Ovary (tissue), 9 donors: ENCODE measurements around the gene DDX54. TPM values are rescaled to one million over a fixed set of nuclear protein-coding genes. Genes with fewer than 3 reads are reported as not detected.

Experiments
- DNase-seq, 5 donors: peaks; one replicate each; pipeline ENCODE4 v3.0.0-alpha.2; 2019 to 2020
- H3K27ac ChIP-seq, 2 donors: fragments of 200-600 bp; one replicate each; pipeline versions ENCODE4 v1.5.1 to v1.8.0; 2019 to 2022
- H3K27me3 ChIP-seq: fragments of 200-600 bp; one replicate; pipeline ENCODE4 v1.8.0; 2022
- H3K36me3 ChIP-seq: fragments of 200-600 bp; sonication (generic); one replicate; pipeline ENCODE4 v1.5.1; 2019
- H3K4me1 ChIP-seq: one replicate; pipeline ENCODE4 v1.8.1; 2013; ENCODE audit warnings: mild to moderate bottlenecking, moderate library complexity; ENCODE audit not compliant: insufficient read depth
- H3K4me3 ChIP-seq: fragments of 200-600 bp; sonication (generic); one replicate; pipeline ENCODE4 v1.5.1; 2017
- H3K9me3 ChIP-seq, 2 donors: fragments of 200-600 bp in 1 of 2; sonication (generic) in 1 of 2; one replicate each; pipeline versions ENCODE4 v1.5.1 to v1.8.1; 2013 to 2019; ENCODE audit warnings: mild to moderate bottlenecking in 1 of 2, moderate library complexity in 1 of 2
- EP300 ChIP-seq: sonication (generic); formaldehyde crosslinking; IDR thresholded peaks from one replicate; pipeline ENCODE4 v1.6.1; 2017; ENCODE audit warnings: antibody characterized with exemption
- POLR2A ChIP-seq: fragments of 450-650 bp; IDR thresholded peaks from one replicate; pipeline ENCODE4 v1.6.1; 2017; ENCODE audit warnings: antibody characterized with exemption, mild to moderate bottlenecking, moderate library complexity
- WGBS, 3 donors: extraction: QIAGEN DNeasy Blood & Tissue Kit in 1 of 3; methylation state at CpG; one replicate each; pipeline versions ENCODE4 v1.1.5 to v1.1.7; 2013 to 2017; 5-methylcytosine and 5-hydroxymethylcytosine counted together
- intact Hi-C, 4 donors: fragments of 100-400 bp; cut with DNase I; formaldehyde crosslinking; loops; one replicate each; pipeline versions ENCODE4 v1.11.0 to v1.15.1; 2022 to 2023
- polyA plus RNA-seq, 2 donors: library from polyadenylated mRNA; stranded (reverse); fragments of 200-250 nt in 1 of 2; fragments of 350-450 nt in 1 of 2; fragmentation: Illumina TruSeq in 1 of 2; extraction: RNeasy Lipid Tissue Mini Kit (QIAGEN cat#74804) in 1 of 2; gene quantifications; one replicate each; pipeline ENCODE4 v1.2.3, GENCODE V29; 2013 to 2014
- total RNA-seq, 7 donors: library from RNA; depleted of rRNA in 2 of 7; stranded (reverse); fragments of >200 nt in 2 of 7; fragmentation: NEBNext Ultra II Directional in 3 of 7; extraction: Animal tissue kit (Norgen Biotek cat#: 25700) in 3 of 7; gene quantifications; one replicate each; pipeline versions ENCODE4 v1.1.0 to v1.2.4, GENCODE V29; 2016 to 2023
- TF ChIP-seq, protein P1 (sequence below), 3 donors: fragments of 450-650 bp in 2 of 3; fragments of 200-600 bp in 1 of 3; IDR thresholded peaks; one replicate each; pipeline versions ENCODE4 v1.5.1 to v1.8.0; 2016 to 2022; ENCODE audit warnings: antibody characterized with exemption in 3 of 3, mild to moderate bottlenecking in 1 of 3
- donor health status: DM: no; HTN: no; CAD: no; lungs with moderate emphysema.
- donor health status: DM: no; HTN: no; CAD: no.
- donor health status: Bipolar disorder and iron deficiency.
- donor health status: DM: yes; HTN: yes; CAD: no.
- donor health status: DM: no; HTN: no; CAD: no.
- donor health status: DM: yes; HTN: yes; CAD: no.

DDX54 gene
- total and polyA plus RNA-seq, 9 donors, result 10.8 to 77.5 (median 59.4) TPM

DNA sequence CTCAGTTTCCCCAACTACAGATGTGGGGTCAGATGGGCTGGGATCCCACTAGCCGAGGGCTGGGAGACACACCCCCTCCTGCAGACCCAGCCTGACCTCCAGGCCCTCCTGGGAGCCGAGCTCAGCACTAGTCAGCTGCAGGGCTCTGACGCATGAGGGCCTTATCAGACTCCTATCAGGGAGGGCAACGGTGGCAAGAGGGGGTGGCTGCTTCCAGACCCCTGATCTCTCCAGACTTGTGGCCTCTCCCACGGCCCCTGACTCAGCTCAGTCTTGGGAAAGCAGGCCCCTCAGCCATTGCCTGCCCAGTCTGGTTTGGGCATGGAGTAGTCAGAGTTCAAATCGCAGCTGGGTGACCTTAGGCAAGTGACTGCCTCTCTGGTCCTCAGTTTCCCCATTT, 52.2 kb downstream of the DDX54 start:
- Histone ChIP-seq H3K27ac (no peak overlapping the region), H3K4me3 (no peak overlapping the region), H3K27me3 (no peaks in the 10 kb centered on the region), H3K36me3 (no peaks in the 10 kb centered on the region), H3K9me3 (no peaks in the 10 kb centered on the region), H3K4me1 (no peaks in the 10 kb centered on the region)
- TF ChIP-seq, protein P1, sequence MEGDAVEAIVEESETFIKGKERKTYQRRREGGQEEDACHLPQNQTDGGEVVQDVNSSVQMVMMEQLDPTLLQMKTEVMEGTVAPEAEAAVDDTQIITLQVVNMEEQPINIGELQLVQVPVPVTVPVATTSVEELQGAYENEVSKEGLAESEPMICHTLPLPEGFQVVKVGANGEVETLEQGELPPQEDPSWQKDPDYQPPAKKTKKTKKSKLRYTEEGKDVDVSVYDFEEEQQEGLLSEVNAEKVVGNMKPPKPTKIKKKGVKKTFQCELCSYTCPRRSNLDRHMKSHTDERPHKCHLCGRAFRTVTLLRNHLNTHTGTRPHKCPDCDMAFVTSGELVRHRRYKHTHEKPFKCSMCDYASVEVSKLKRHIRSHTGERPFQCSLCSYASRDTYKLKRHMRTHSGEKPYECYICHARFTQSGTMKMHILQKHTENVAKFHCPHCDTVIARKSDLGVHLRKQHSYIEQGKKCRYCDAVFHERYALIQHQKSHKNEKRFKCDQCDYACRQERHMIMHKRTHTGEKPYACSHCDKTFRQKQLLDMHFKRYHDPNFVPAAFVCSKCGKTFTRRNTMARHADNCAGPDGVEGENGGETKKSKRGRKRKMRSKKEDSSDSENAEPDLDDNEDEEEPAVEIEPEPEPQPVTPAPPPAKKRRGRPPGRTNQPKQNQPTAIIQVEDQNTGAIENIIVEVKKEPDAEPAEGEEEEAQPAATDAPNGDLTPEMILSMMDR (IDR thresholded peaks at IDR 0.05), result no peak
- TF ChIP-seq EP300 (no peak), POLR2A (no peak)
- intact Hi-C loops, result no loop called here
- WGBS, 3 donors, result 45 to 49% (median 48%) methylated on average over 6 of the region's 6 CpGs
- DNase-seq, result no peak

DNA sequence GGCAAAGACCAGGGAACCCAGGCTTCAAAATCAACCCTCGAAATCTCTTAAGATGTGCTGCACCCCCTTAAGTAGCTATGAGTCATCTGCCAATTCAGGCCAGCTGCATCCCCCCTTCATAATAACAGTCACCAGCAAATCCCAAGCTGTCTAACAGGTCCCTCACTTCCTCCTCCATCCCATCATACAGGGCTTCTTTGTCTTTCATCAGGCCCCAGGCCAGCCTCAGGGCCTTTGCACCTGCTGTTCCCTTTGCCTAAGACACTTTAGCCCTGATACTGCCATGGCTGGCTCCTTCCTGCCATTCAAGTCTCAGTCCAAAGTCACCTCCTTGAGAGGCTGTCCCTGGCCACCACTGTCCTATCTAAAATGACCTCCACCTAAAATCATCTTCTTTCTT, 53.7 kb downstream of the DDX54 start:
- no peak overlapping the region for H3K27ac ChIP-seq
- TF ChIP-seq, protein P1 (IDR thresholded peaks at IDR 0.05), result no peak
- TF ChIP-seq POLR2A (no peak), EP300 (no peak)
- no peaks in the 10 kb centered on the region for H3K36me3 ChIP-seq
- H3K4me3 ChIP-seq, result no peak overlapping the region
- H3K9me3 ChIP-seq, result no peaks in the 10 kb centered on the region
- no peak for DNase-seq
- 67 to 70% (median 68%) methylated on average over 1 of the region's 1 CpG for WGBS, 3 donors
- no peaks in the 10 kb centered on the region for H3K27me3 ChIP-seq
- H3K4me1 ChIP-seq, result no peaks in the 10 kb centered on the region
- intact Hi-C loops, result no loop called here

DNA sequence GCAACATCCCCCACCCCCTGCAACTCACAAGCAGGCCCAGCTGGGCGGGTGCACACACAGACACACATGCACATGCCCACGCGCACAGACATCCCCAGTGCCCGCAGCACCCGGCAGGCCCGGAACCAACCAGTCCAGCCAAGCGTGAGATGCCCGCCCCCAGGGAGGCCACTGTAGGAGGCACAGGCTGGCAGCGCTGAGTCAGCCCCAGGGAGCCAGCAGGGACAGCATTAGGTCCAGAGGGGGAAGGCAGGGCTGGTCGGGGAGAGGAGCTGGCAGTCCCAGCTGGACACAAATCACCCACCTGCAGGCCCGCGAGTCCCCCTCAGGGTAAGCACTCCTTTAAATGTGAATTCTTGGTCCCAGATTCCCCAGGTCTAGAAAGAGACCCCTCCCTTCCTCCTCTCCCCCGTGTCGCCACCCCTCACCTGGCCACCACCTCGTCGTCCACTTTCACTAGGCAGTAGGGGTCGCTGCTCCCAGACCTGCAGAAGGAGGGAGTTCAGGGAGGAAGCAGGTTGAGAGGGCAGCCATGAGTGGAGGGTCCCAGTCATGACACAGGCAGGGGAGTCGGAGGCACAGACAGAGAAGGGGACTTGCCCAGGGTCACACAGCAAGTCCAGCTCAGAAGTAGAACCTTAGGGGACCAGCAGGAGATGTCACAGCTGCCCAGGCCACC, 54.7 kb downstream of the DDX54 start:
- intact Hi-C loops, result no loop called here
- Histone ChIP-seq H3K27ac (no peak overlapping the region), H3K4me3 (no peak overlapping the region), H3K27me3 (no peaks in the 10 kb centered on the region), H3K9me3 (no peaks in the 10 kb centered on the region), H3K36me3 (no peaks in the 10 kb centered on the region), H3K4me1 (no peaks in the 10 kb centered on the region)
- no peak for DNase-seq
- TF ChIP-seq POLR2A (no peak), EP300 (no peak)
- TF ChIP-seq, protein P1 (IDR thresholded peaks at IDR 0.05), result no peak
- 46 to 51% (median 49%) methylated on average over 18 of the region's 18 CpGs for WGBS, 3 donors

DNA sequence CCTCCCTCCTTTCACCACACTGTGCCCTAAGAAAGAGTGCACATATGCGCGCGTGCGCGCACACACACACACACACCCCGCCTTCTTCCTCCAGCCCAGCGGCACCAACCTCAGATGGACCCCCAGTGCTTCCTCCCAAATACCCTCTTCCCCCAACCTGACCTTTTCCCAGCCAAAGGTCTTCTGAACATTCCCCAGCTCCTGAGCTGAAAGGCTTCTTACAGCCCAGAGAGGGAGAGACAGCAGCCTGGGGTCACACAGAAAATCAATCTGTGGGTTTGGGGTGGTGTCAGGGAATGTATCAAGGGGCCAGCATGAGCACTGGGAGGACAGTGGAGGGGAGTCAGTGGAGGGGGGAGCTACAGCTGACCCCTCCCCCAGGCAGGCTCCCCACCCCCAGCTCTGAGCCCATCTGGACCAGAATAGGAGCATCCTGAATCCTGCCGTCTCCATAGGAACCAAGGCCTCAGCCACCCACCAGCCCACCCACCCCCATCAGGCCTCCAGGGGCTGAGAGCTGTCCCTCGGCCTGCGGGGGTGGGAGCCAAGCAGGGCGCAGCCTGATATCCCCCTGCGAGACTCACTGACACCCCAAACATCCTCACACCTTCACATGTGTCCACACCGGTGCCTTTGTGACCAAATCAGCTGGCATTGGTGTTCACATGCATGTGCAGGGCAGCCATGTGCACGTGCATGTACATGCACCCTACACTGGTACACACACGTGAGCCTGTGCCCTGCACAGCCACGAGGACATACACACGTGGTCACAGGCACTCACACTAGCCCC, 55.4 kb downstream of the DDX54 start:
- no peak overlapping the region for H3K27ac ChIP-seq
- no peak for DNase-seq
- intact Hi-C loops, result no loop called here
- 64 to 74% (median 67%) methylated on average over 17 of the region's 17 CpGs for WGBS, 3 donors
- no peak for TF ChIP-seq EP300
- TF ChIP-seq, protein P1 (IDR thresholded peaks at IDR 0.05), result no peak
- no peak for TF ChIP-seq POLR2A
- no peaks in the 10 kb centered on the region for H3K36me3 ChIP-seq
- H3K9me3 ChIP-seq, result no peaks in the 10 kb centered on the region
- no peak overlapping the region for H3K4me3 ChIP-seq
- no peaks in the 10 kb centered on the region for H3K27me3 ChIP-seq
- no peaks in the 10 kb centered on the region for H3K4me1 ChIP-seq
